Lower leg skin (tissue), 3 donors: ENCODE measurements around the gene PPCS.

Experiments used
- POLR2A ChIP-seq, 2 donors: fragments of 450-650 bp; IDR thresholded peaks; one replicate each; pipeline ENCODE4 v1.6.1; 2016 to 2017; ENCODE audit warnings: antibody characterized with exemption in 2 of 2, mild to moderate bottlenecking in 1 of 2, moderate library complexity in 1 of 2
- TF ChIP-seq, protein P1 (sequence below), 3 donors: fragments of 450-650 bp; IDR thresholded peaks; one replicate each; pipeline ENCODE4 v1.5.1; 2016; ENCODE audit warnings: antibody characterized with exemption in 3 of 3, mild to moderate bottlenecking in 3 of 3, moderate library complexity in 2 of 3

DNA sequence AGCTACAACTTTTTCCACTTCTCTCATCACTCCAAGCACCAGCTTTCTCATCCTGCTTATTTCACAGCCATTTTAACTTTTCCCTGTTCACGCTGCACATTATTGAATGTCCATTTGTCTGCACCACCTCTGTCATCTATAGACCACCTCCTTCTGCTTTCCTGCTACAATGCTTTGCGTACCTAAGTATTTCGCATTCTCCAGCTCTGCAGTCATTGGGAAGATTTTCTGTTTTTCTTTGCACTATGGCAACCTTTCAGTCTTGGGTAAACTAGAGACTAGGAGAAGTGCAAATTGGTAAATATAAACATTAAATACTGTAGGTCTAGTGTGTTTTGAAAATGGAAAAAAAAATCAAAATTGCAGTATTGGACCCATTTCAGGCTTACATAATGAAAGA, 7.6 kb downstream of the PPCS start:
- TF ChIP-seq, protein P1, sequence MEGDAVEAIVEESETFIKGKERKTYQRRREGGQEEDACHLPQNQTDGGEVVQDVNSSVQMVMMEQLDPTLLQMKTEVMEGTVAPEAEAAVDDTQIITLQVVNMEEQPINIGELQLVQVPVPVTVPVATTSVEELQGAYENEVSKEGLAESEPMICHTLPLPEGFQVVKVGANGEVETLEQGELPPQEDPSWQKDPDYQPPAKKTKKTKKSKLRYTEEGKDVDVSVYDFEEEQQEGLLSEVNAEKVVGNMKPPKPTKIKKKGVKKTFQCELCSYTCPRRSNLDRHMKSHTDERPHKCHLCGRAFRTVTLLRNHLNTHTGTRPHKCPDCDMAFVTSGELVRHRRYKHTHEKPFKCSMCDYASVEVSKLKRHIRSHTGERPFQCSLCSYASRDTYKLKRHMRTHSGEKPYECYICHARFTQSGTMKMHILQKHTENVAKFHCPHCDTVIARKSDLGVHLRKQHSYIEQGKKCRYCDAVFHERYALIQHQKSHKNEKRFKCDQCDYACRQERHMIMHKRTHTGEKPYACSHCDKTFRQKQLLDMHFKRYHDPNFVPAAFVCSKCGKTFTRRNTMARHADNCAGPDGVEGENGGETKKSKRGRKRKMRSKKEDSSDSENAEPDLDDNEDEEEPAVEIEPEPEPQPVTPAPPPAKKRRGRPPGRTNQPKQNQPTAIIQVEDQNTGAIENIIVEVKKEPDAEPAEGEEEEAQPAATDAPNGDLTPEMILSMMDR (IDR thresholded peaks at IDR 0.05): no peak
- TF ChIP-seq POLR2A (IDR thresholded peaks at IDR 0.05): no peak
